ENCODE measurements around the gene RPIA.

DNA sequence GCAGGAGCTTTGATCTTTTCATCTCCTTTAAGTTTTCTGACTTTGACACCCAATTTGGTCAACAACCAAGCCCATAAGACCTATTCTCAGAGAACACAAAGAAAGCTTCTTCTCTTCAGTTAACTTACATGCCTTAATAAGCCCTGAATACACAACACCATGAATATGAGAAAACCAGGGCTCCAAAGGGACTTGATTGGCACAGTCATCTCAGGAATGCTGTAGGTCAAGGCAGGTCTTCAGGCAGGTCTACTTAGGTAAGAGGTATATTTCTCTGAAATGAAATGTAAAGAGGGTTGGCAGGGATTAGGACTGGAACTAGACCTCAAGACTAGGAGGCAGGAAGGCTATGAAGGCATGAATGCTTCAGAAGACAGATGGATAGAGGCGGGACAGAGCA, 39.8 kb upstream of the RPIA start:
- TF ChIP-seq, protein P1, sequence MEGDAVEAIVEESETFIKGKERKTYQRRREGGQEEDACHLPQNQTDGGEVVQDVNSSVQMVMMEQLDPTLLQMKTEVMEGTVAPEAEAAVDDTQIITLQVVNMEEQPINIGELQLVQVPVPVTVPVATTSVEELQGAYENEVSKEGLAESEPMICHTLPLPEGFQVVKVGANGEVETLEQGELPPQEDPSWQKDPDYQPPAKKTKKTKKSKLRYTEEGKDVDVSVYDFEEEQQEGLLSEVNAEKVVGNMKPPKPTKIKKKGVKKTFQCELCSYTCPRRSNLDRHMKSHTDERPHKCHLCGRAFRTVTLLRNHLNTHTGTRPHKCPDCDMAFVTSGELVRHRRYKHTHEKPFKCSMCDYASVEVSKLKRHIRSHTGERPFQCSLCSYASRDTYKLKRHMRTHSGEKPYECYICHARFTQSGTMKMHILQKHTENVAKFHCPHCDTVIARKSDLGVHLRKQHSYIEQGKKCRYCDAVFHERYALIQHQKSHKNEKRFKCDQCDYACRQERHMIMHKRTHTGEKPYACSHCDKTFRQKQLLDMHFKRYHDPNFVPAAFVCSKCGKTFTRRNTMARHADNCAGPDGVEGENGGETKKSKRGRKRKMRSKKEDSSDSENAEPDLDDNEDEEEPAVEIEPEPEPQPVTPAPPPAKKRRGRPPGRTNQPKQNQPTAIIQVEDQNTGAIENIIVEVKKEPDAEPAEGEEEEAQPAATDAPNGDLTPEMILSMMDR (IDR thresholded peaks at IDR 0.05): no peak
- no peak for TF ChIP-seq POLR2A (IDR thresholded peaks at IDR 0.05)

Data from testis (tissue), 2 donors.